Thymus (tissue), 11 donors: ENCODE measurements around the gene SOBP. TPM values are rescaled to one million over a fixed set of nuclear protein-coding genes. Genes with fewer than 3 reads are reported as not detected.
"Not testable (repeated sequence)": the region's sequence is repeated elsewhere in the genome, so short reads cannot be mapped to it uniquely, and the experiment has no call there.

ENCODE experiments used
- DNase-seq, 9 donors: peaks; one replicate each; pipeline ENCODE4 v3.0.0-alpha.2; 2013; ENCODE audit warnings: low spot score in 9 of 9, low read depth in 6 of 9, missing footprints in 1 of 9
- H3K27ac ChIP-seq, 2 donors: one replicate each; pipeline ENCODE4 v1.5.1; 2013; ENCODE audit warnings: control low read depth in 1 of 2, low read depth in 1 of 2, low read length in 1 of 2, mild to moderate bottlenecking in 1 of 2, moderate library complexity in 1 of 2
- H3K27me3 ChIP-seq, 2 donors: one replicate each; pipeline ENCODE4 v1.5.1; 2013; ENCODE audit warnings: low read length in 1 of 2; ENCODE audit not compliant: control insufficient read depth in 2 of 2, insufficient read depth in 1 of 2
- H3K36me3 ChIP-seq, 2 donors: one replicate each; pipeline ENCODE4 v1.5.1; 2013; ENCODE audit warnings: low read length in 1 of 2, mild to moderate bottlenecking in 1 of 2, moderate library complexity in 1 of 2; ENCODE audit not compliant: control insufficient read depth in 2 of 2, insufficient read depth in 2 of 2
- H3K4me1 ChIP-seq, 2 donors: one replicate each; pipeline ENCODE4 v1.5.1; 2013; ENCODE audit warnings: low read length in 2 of 2; ENCODE audit not compliant: control insufficient read depth in 2 of 2, insufficient read depth in 2 of 2
- H3K4me3 ChIP-seq, 2 donors: one replicate each; pipeline ENCODE4 v1.5.1; 2013; ENCODE audit warnings: low read length in 2 of 2, control low read depth in 1 of 2, mild to moderate bottlenecking in 1 of 2
- H3K9me3 ChIP-seq, 2 donors: one replicate each; pipeline ENCODE4 v1.5.1; 2013; ENCODE audit warnings: low read length in 1 of 2, mild to moderate bottlenecking in 1 of 2; ENCODE audit not compliant: control insufficient read depth in 2 of 2, insufficient read depth in 1 of 2
- WGBS: extraction: QIAGEN DNeasy Blood & Tissue Kit; methylation state at CpG from one replicate; pipeline ENCODE4 v1.1.7; 2013; 5-methylcytosine and 5-hydroxymethylcytosine counted together
- polyA plus RNA-seq: library from polyadenylated mRNA; stranded (reverse); fragments of 200-250 nt; gene quantifications from one replicate; pipeline ENCODE4 v1.2.3, GENCODE V29; 2013
- total RNA-seq: library from RNA; stranded (reverse); fragments of 120-200 nt; gene quantifications from one replicate; pipeline ENCODE4 v1.2.4, GENCODE V29; 2013
- donor health status: healthy.

SOBP gene
- total and polyA plus RNA-seq, 2 donors = 4.1 to 4.2 TPM

DNA sequence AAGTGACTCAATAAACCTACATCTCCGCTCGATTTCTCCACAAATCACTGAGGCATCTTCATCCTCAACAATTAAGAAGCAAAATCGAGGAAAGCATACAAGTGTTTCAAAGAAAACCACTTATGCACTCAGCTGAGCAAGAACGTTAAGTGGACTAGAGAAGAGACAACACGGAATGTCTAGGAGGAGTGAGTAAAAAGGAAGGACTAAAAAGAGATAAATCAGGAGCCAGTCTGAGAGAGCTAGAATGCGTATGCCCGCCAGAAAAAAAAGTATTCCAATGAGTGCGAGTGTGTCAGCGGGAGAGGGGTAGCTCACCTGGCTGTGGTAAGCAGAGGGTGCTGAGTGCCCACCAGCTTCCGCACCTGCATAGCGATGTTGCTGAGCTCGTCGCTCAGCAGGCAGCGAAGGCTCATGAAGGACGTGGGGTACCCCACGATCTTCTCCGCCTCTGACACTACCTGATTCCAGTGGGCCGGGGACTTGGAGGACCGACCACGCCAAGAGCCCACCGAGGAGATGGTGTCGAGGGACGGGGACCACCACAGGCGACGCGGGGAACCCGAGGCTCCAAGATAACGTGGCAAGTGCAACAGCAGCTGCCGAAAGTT, 31.1 kb upstream of the SOBP start:
- Histone ChIP-seq H3K27ac (peak overlapping the region; percentile 97 to 98), H3K27me3 (no peaks in the 10 kb centered on the region), H3K4me1 (peaks cover 3 to 13% of the 10 kb centered on the region in 2 donors), H3K9me3 (no peaks in the 10 kb centered on the region), H3K4me3 (peak overlapping the region; percentile 72 to 76), H3K36me3 (no peaks in the 10 kb centered on the region)
- DNase-seq = peak in 7 of 9 donors; percentile 29 to 80 (median 59)
- WGBS = under 1% methylated on average over 29 of the region's 29 CpGs

DNA sequence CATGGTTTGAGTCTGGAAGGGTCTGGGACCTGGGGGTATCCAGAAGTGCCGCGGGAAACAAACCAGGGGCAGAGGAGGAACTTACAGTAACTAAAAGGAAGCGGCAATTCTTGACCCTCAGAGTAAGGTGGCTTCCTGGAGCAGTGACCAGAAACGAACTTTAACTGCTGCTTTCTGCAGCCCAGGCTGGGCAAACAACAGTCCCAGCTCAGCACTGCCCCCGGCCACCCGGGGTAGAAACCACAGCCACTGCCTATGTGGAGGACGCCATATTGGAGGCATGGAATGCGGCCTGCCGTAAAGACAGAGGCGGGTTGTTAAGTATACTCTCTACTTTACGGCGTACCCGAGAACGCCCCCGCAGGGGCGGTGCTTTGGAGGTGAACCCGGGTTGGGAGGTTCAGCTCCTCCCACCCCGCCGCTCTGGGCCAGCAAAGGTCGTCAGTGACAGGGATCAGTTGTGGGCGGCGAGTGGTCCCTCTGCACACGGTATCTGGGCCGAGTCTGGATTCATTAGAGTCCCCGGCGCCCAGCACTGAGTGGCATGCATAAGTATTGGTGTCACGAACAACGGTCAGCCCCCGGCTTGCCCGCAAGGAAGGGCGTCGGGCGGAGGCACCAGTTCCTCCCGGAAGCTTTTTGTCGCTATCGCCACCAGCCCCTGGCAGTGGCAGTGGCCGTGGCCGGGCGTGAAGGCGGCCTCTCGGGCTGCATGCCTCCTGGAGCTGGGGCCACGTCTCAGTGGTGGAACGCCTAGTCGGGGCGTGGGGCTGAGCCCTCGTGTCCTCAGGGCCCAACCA, 30.4 kb upstream of the SOBP start, which contains the start of gene PDSS2:
TSS of gene PDSS2 (minus strand) at position 282 of the 800 bp plus-strand sequence. CDS start at position 3, 279 bp downstream.
- WGBS = under 1% methylated on average over 46 of the region's 46 CpGs
- Histone ChIP-seq H3K27me3 (no peaks in the 10 kb centered on the region), H3K9me3 (no peaks in the 10 kb centered on the region), H3K4me1 (peaks cover 3 to 13% of the 10 kb centered on the region in 2 donors), H3K4me3 (peak within 1 kb of the TSS; percentile 72 to 76), H3K27ac (peak within 1 kb of the TSS; percentile 97 to 98), H3K36me3 (no peaks in the 10 kb centered on the region)
- DNase-seq = peak; percentile 91 to 99 (median 97)

DNA sequence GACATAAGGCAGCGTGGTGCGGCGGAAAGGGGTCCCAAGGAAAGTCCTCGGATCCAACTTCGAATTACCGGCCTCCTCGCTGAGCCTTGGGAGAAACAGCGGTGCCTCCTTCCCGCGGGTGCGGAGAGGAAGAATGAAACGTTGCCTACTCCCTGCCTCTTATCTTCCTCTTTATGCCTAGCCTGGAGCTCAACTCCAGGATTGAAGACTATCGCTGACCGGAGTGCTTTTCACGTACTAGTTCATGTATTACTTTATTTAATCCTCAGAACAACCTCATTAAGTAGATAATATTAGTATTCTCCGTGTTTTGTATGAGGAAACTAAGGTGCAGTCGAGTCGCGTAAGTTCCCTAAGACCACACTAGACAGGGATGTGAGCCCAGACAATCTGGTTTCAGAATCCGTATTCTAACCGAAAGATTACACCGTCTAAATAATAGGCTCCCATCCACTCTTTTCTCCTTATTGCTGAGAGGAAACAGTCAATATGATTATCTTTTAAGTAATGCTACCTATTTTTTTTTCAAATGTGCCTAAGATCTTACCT, 29.8 kb upstream of the SOBP start:
- WGBS = 36% methylated on average over 22 of the region's 22 CpGs
- peak overlapping the region; percentile 80 to 90 for H3K27ac ChIP-seq
- H3K9me3 ChIP-seq = no peaks in the 10 kb centered on the region
- H3K4me1 ChIP-seq = peaks cover 3 to 13% of the 10 kb centered on the region in 2 donors
- no peaks in the 10 kb centered on the region for H3K36me3 ChIP-seq
- H3K27me3 ChIP-seq = no peaks in the 10 kb centered on the region
- peak overlapping the region; percentile 72 to 76 for H3K4me3 ChIP-seq
- DNase-seq = peak in 5 of 9 donors; percentile 2 to 22 (median 4)

DNA sequence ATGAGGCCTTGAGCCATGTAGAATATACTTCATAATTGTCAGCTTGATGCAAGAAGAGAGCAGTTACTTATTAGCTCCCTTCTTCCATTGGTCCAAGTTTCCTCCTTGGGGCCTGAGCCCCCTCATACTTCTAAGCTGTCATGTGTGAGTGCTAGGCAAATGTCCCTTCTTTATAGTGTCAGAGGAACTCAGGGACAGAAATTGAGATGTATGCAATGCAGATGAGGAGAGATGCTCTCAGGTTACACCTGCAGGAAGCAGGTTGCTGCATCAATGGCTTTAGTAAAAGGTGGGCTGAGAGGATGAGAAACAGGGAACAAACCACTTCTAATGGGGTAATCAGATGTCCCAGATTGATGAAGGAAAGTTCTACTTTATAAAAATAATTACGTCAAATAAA, 23.9 kb upstream of the SOBP start:
- Histone ChIP-seq H3K4me1 (no peaks in the 10 kb centered on the region), H3K36me3 (no peaks in the 10 kb centered on the region), H3K9me3 (no peaks in the 10 kb centered on the region), H3K27me3 (no peaks in the 10 kb centered on the region), H3K27ac (no peak overlapping the region), H3K4me3 (no peak overlapping the region)
- WGBS = 96% methylated on average over 1 of the region's 1 CpG
- DNase-seq = no peak

DNA sequence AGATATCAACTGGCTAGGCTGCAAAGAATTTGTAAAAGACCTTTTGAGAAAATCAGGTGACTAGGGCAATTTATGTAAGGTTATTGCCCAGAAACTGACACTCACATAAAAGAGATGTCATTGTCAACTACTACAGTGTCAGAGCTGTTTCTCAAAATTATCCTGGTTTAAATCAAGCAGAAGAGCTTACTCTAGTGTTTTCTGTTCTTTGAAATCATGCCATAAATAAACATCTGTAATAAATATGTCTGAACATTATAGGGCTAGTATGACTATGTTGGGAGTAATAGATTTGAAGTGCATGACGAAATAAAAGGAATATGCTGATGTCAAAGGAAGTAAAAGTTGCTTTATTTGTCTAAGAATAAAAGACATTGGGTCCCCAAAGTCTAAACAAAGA, 19.6 kb upstream of the SOBP start:
- no peak for DNase-seq
- no peak overlapping the region for H3K27ac ChIP-seq
- WGBS = 94% methylated on average over 1 of the region's 1 CpG

DNA sequence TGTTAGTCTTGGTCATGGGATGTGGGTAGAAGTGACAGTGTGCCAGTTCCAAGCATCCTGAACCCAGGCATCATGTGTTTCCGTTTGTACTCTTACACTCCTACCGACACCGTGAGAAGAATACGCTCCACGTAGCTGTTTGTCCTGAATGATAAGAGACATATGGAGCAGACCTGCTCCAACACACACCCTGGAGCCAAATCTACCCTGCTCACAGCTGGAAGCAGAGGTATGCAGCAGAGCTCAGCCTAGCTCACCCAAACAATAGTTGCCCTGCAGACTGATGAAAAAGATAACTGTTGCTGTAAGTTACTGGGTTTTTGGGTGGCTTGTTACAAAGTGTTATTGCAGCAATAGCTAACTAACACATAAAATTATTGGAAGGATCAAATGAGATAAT, 16.3 kb upstream of the SOBP start:
- Histone ChIP-seq H3K36me3 (no peaks in the 10 kb centered on the region), H3K4me3 (no peak overlapping the region), H3K27me3 (peaks cover 0 to 2% of the 10 kb centered on the region in 2 donors), H3K4me1 (no peaks in the 10 kb centered on the region), H3K9me3 (no peaks in the 10 kb centered on the region), H3K27ac (no peak overlapping the region)
- WGBS = 94% methylated on average over 5 of the region's 5 CpGs
- DNase-seq = no peak

More for the DNA sequence above, 19.6 kb upstream of the SOBP start:
- H3K36me3 ChIP-seq = no peaks in the 10 kb centered on the region
- no peaks in the 10 kb centered on the region for H3K9me3 ChIP-seq
- H3K4me3 ChIP-seq = no peak overlapping the region
- no peaks in the 10 kb centered on the region for H3K27me3 ChIP-seq
- H3K4me1 ChIP-seq = no peaks in the 10 kb centered on the region

DNA sequence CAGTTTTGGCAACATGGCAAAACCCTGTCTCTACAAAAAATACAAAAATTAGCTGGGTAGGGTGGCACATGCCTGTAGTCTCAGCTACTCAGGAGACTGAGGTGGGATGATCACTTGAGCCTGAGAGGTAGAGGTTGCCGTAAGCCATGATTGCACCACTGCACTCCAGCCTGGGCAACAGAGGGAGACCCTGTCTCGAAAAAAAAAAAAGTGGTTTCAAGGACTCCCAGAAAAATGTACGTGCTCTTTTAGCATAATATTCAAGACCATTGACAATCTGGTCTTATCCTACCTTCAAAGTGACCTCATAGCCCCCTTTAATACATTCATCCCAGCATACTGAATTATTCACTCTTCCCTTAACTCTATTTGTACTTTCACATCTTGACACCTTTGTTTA, 14.6 kb upstream of the SOBP start:
- 96% methylated on average over 3 of the region's 3 CpGs for WGBS
- H3K36me3 ChIP-seq, H3K9me3 ChIP-seq, H3K4me3 ChIP-seq, H3K27me3 ChIP-seq, H3K4me1 ChIP-seq, H3K27ac ChIP-seq, DNase-seq: not testable (repeated sequence)

DNA sequence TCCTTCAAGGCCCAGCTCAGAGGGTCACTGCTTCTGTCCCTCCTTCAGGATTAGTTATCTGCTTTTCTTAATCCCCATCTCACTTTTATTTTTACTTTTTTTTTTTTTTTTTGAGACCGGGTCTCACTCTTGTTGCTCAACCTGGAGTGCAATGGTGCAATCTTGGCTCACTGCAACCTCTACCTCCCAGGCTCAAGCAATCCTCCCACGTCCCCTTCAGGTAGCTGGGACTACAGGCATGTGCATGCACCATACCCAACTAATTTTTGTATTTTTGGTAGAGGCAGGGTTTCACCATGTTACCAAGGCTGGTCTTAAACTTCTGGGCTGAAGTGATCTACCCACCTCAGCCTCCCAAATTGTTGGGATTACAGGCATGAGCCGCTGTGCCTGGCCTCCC, 14.1 kb upstream of the SOBP start:
- H3K9me3 ChIP-seq, H3K27me3 ChIP-seq, H3K36me3 ChIP-seq, H3K27ac ChIP-seq, DNase-seq, H3K4me3 ChIP-seq, H3K4me1 ChIP-seq: not testable (repeated sequence)
- 96% methylated on average over 3 of the region's 3 CpGs for WGBS

DNA sequence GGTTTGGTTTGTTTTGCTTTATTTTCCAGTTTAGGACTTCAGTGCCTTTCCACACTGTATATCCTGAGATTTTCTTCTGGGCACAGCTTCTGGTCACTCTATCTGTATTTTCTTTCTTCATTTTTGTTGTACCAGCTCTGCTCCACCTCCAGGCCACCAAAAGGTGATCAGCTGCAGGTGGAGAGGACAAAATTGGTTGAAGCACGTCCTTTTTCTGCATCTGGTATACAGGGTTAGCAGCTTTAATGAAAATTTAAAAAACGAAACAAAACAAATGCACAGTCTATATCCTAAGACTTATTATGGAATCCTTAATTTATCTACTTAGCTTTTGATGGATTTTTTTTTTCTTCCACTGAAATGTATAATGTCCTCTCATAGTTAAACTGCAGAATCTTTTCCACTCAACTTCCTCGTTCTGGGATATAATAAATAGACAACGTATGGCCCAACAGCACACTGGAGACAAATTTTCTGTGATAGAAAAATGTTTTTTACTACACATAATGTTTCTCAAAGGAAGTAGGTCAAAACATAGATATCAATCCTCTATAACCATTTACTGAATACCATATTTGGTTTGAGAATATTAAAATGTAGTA, 10.7 kb upstream of the SOBP start:
- no peaks in the 10 kb centered on the region for H3K9me3 ChIP-seq
- H3K36me3 ChIP-seq = no peaks in the 10 kb centered on the region
- 85% methylated on average over 4 of the region's 4 CpGs for WGBS

More for the DNA sequence above, 10.7 kb upstream of the SOBP start:
- Histone ChIP-seq H3K27me3 (peaks cover 0 to 32% of the 10 kb centered on the region in 2 donors), H3K27ac (no peak overlapping the region), H3K4me3 (no peak overlapping the region), H3K4me1 (no peaks in the 10 kb centered on the region)
- DNase-seq = no peak
